DOHH2 (cell line): ENCODE results near the gene KRT5.

Experiments
- H3F3A ChIP-seq: fragments of 200-600 bp; sonication (generic), shearing (Covaris generic); 2 replicates; pipeline ENCODE4 v1.6.0; 2016; ENCODE audit warnings: antibody characterized with exemption, mild to moderate bottlenecking; ENCODE audit not compliant: control insufficient read depth, insufficient read depth
- H3K27ac ChIP-seq: fragments of 200-600 bp; sonication (generic); 2 replicates; pipeline ENCODE4 v1.5.1; 2014; ENCODE audit warnings: low read depth, mild to moderate bottlenecking, low read length, moderate library complexity
- H3K27me3 ChIP-seq: fragments of 200-600 bp; sonication (generic); 2 replicates; pipeline ENCODE4 v1.6.1; 2014; ENCODE audit warnings: mild to moderate bottlenecking, low read length, mixed read lengths; ENCODE audit not compliant: control insufficient read depth
- H3K36me3 ChIP-seq: fragments of 200-600 bp; sonication (generic); 2 replicates; pipeline ENCODE4 v1.6.1; 2014; ENCODE audit warnings: mild to moderate bottlenecking, low read length, moderate library complexity, mixed read lengths; ENCODE audit not compliant: control insufficient read depth
- H3K4me1 ChIP-seq: fragments of 200-600 bp; sonication (generic); 2 replicates; pipeline ENCODE4 v1.6.1; 2014; ENCODE audit warnings: mild to moderate bottlenecking, low read length, mixed read lengths; ENCODE audit not compliant: control insufficient read depth
- H3K4me2 ChIP-seq: fragments of 200-600 bp; sonication (generic); 2 replicates; pipeline ENCODE4 v1.6.0; 2014; ENCODE audit warnings: mild to moderate bottlenecking, low read length, moderate library complexity
- H3K4me3 ChIP-seq: fragments of 200-600 bp; sonication (generic); 2 replicates; pipeline ENCODE4 v1.5.1; 2014; ENCODE audit warnings: mild to moderate bottlenecking, low read length, mixed read lengths
- H3K79me2 ChIP-seq: fragments of 200-600 bp; sonication (generic); 2 replicates; pipeline ENCODE4 v1.6.1; 2014; ENCODE audit warnings: mild to moderate bottlenecking, low read length, mixed read lengths; ENCODE audit not compliant: control insufficient read depth
- H3K9me2 ChIP-seq: fragments of 200-600 bp; sonication (generic); replicated peaks from 2 replicates; pipeline ENCODE4 v1.6.1; 2014; ENCODE audit warnings: mild to moderate bottlenecking, low read length, mixed read lengths; ENCODE audit not compliant: control insufficient read depth
- H3K9me3 ChIP-seq: fragments of 200-600 bp; sonication (generic); 2 replicates; pipeline ENCODE4 v1.6.1; 2014; ENCODE audit warnings: antibody characterized with exemption, low read length, mixed read lengths; ENCODE audit not compliant: control insufficient read depth, insufficient read depth
- H4K20me1 ChIP-seq: fragments of 200-600 bp; sonication (generic); 2 replicates; pipeline ENCODE4 v1.6.0; 2014; ENCODE audit warnings: low read depth, mild to moderate bottlenecking, antibody characterized with exemption, low read length, moderate library complexity; ENCODE audit not compliant: control insufficient read depth, insufficient read depth
- EZH2phosphoT487 ChIP-seq: fragments of 200-600 bp; sonication (generic); IDR thresholded peaks from 2 replicates; pipeline ENCODE4 v1.6.1; 2017; ENCODE audit warnings: borderline replicate concordance, mild to moderate bottlenecking, antibody characterized with exemption, low read length, moderate library complexity, mixed read lengths
- TF ChIP-seq, protein P1 (sequence below): fragments of 200-600 bp; sonication (generic); IDR thresholded peaks from one replicate; pipeline ENCODE4 v1.5.1; 2014; ENCODE audit warnings: antibody characterized with exemption, mild to moderate bottlenecking, low read depth, low read length; ENCODE audit not compliant: poor library complexity, severe bottlenecking

Gene KRT5

DNA sequence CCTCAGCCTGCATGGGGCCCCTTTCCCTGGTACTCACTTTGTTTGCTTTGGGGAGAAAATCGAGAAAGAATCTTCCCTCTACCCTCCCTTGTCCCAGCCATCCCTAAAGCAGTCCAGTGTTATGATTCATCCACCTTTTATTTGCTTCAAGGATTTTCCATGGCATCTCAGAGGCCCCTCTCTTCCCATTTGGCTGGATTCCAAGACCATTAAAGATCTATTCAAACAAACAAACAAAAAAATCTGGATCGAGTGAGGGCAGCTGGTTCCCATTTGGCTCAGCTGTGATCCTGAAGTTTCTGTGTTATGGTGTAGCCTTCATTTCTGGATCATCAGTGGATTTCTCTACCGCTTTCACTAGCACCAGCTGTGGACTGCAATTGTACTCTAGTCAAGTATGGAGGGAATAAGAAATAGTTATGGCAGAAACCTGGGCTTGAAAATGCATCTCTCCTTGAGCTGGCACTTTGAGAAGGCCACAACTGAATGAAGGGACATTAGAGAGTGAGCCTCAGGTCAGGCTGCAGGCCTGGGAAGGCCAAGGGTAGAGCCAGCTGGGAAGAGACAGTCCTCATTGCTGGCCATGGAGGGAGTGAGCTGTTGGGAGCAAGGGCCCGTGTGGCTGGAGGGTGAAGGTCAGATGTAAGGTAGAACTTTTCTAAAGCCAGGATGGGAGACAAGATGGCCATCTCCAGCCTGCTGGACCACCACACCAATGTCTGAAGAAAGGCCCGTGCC is 19.1 kb upstream of the KRT5 start:
- H3K9me2 ChIP-seq: no peaks in the 10 kb centered on the region
- no peaks in the 10 kb centered on the region for H4K20me1 ChIP-seq
- no peak overlapping the region for H3K4me2 ChIP-seq
- no peaks in the 10 kb centered on the region for H3K9me3 ChIP-seq
- H3K4me1 ChIP-seq: no peaks in the 10 kb centered on the region
- no peaks in the 10 kb centered on the region for H3K36me3 ChIP-seq
- TF ChIP-seq EZH2phosphoT487: no peak
- TF ChIP-seq, protein P1, sequence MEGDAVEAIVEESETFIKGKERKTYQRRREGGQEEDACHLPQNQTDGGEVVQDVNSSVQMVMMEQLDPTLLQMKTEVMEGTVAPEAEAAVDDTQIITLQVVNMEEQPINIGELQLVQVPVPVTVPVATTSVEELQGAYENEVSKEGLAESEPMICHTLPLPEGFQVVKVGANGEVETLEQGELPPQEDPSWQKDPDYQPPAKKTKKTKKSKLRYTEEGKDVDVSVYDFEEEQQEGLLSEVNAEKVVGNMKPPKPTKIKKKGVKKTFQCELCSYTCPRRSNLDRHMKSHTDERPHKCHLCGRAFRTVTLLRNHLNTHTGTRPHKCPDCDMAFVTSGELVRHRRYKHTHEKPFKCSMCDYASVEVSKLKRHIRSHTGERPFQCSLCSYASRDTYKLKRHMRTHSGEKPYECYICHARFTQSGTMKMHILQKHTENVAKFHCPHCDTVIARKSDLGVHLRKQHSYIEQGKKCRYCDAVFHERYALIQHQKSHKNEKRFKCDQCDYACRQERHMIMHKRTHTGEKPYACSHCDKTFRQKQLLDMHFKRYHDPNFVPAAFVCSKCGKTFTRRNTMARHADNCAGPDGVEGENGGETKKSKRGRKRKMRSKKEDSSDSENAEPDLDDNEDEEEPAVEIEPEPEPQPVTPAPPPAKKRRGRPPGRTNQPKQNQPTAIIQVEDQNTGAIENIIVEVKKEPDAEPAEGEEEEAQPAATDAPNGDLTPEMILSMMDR: no peak
- H3F3A ChIP-seq: no peaks in the 10 kb centered on the region
- H3K79me2 ChIP-seq: no peaks in the 10 kb centered on the region
- H3K27ac ChIP-seq: no peak overlapping the region
- no peak overlapping the region for H3K4me3 ChIP-seq
- no peaks in the 10 kb centered on the region for H3K27me3 ChIP-seq

DNA sequence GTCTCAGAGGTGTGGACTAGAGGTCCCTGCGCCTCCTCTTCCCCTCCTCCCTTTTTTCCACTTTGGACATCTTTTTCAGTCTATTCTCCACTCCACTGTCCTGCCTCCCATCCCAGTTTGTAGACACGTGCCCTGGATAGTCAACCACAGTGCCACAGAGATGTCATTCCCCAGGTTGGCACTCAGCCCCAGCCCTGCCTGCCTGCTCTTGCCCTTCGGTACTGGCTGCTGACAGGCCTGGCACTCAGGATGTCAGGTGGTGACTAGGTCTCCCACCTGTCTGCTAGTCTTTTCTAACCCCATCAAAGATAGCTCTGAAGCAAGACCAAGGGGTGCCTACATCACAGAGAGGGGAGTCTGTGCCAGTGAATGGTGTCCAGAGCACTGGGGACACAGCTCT is 16.9 kb upstream of the KRT5 start:
- Histone ChIP-seq H3K27me3 (no peaks in the 10 kb centered on the region), H3K4me3 (no peak overlapping the region), H3K36me3 (no peaks in the 10 kb centered on the region), H3K9me3 (no peaks in the 10 kb centered on the region), H3K27ac (no peak overlapping the region), H3K79me2 (no peaks in the 10 kb centered on the region), H3F3A (no peaks in the 10 kb centered on the region), H3K9me2 (no peaks in the 10 kb centered on the region), H4K20me1 (no peaks in the 10 kb centered on the region), H3K4me2 (no peak overlapping the region), H3K4me1 (no peaks in the 10 kb centered on the region)
- no peak for TF ChIP-seq EZH2phosphoT487
- TF ChIP-seq, protein P1: no peak

- Histone ChIP-seq H3K9me3 (no peaks in the 10 kb centered on the region), H3K4me1 (no peaks in the 10 kb centered on the region), H3K79me2 (no peaks in the 10 kb centered on the region), H3K4me2 (no peak overlapping the region), H3K36me3 (no peaks in the 10 kb centered on the region), H3K27me3 (no peaks in the 10 kb centered on the region), H3K4me3 (no peak overlapping the region), H3K9me2 (no peaks in the 10 kb centered on the region), H4K20me1 (no peaks in the 10 kb centered on the region), H3K27ac (no peak overlapping the region), H3F3A (no peaks in the 10 kb centered on the region)
- TF ChIP-seq, protein P1: no peak
- TF ChIP-seq EZH2phosphoT487: no peak
Observed at GRCh38 chr12:52535574-52535973, 15.4 kb upstream of the KRT5 start.
